GM12878 (cell line): ENCODE results near the gene MRPS18B. TPM values are rescaled to one million over a fixed set of nuclear protein-coding genes. Genes with fewer than 3 reads are reported as not detected.
A peak's percentile ranks its signal among the peaks of the same experiment; 100 is the strongest.

Experiments
- BACH1 ChIP-seq: fragments of 450-650 bp; IDR thresholded peaks from 2 replicates; pipeline ENCODE4 v1.6.1; 2017; ENCODE audit warnings: mild to moderate bottlenecking, borderline replicate concordance
- CBX3 ChIP-seq: fragments of 200-600 bp; sonication (generic); IDR thresholded peaks from 2 replicates; pipeline ENCODE4 v1.6.1; 2016; ENCODE audit warnings: low read depth, borderline replicate concordance
- CHD1 ChIP-seq: IDR thresholded peaks from 2 replicates; pipeline ENCODE4 v1.6.1; 2012; ENCODE audit warnings: low read depth, low read length, improper control_type of control experiment
- DPF2 ChIP-seq: fragments of 450-650 bp; IDR thresholded peaks from 2 replicates; pipeline ENCODE4 v1.6.1; 2017; ENCODE audit warnings: mild to moderate bottlenecking
- EED ChIP-seq: sonication (generic); IDR thresholded peaks from 2 replicates; pipeline ENCODE4 v1.6.1; 2016; ENCODE audit warnings: antibody characterized with exemption, low read depth
- EGR1 ChIP-seq, 2 experiments: IDR thresholded peaks; 1 replicate in 1 of 2; 2 replicates in 1 of 2; pipeline ENCODE4 v1.6.1; 2011 to 2012; ENCODE audit warnings: low read depth in 2 of 2, low read length in 2 of 2, borderline replicate concordance in 1 of 2, mild to moderate bottlenecking in 1 of 2, moderate library complexity in 1 of 2
- EZH2 ChIP-seq: IDR thresholded peaks from 2 replicates; pipeline ENCODE4 v1.6.1; 2012; ENCODE audit warnings: low read depth, mild to moderate bottlenecking, control low read depth, inconsistent platforms, low read length, borderline replicate concordance; ENCODE audit not compliant: control insufficient read depth
- GABPA ChIP-seq: IDR thresholded peaks from 2 replicates; pipeline ENCODE4 v1.6.1; 2014; ENCODE audit warnings: antibody characterized with exemption, low read depth, mild to moderate bottlenecking, inconsistent platforms
- HDGF ChIP-seq: fragments of 450-650 bp; IDR thresholded peaks from 2 replicates; pipeline ENCODE4 v1.6.1; 2016; ENCODE audit warnings: antibody characterized with exemption
- MYB ChIP-seq: fragments of 150-350 bp; IDR thresholded peaks from 2 replicates; pipeline ENCODE4 v1.6.1; 2014; ENCODE audit warnings: mild to moderate bottlenecking, low read depth, low read length, borderline replicate concordance
- POU2F2 ChIP-seq: IDR thresholded peaks from 3 replicates; pipeline ENCODE4 v1.6.1; 2011; ENCODE audit warnings: low read depth, mild to moderate bottlenecking, low read length, borderline replicate concordance
- SMARCA5 ChIP-seq: fragments of 450-650 bp; IDR thresholded peaks from 2 replicates; pipeline ENCODE4 v1.6.1; 2017; ENCODE audit warnings: mild to moderate bottlenecking
- ZNF274 ChIP-seq: IDR thresholded peaks from one replicate; pipeline ENCODE4 v1.8.0; 2011; ENCODE audit not compliant: insufficient read length, insufficient read depth
- ZNF687 ChIP-seq: fragments of 450-650 bp; IDR thresholded peaks from 2 replicates; pipeline ENCODE4 v1.6.1; 2017; ENCODE audit warnings: mild to moderate bottlenecking, moderate library complexity
- polyA plus RNA-seq, 11 experiments: library from polyadenylated mRNA; depleted of rRNA in 4 of 11; unstranded in 6 of 11; stranded (reverse) in 5 of 11; fragments of >200 nt; fragmentation: Nextera tagmentation in 4 of 11; fragmentation: Illumina TruSeq in 1 of 11; extraction: Ambion mirVana in 4 of 11; extraction: Trizol in 1 of 11; gene quantifications; 1 replicate in 1 of 11; 2 replicates in 10 of 11; pipeline versions ENCODE4 v1.2.1 to v1.2.3, GENCODE V29; 2011 to 2016; ENCODE audit warnings: inconsistent platforms in 2 of 11, missing spikeins in 2 of 11, low read depth in 1 of 11
- total RNA-seq, 4 experiments: library from RNA; depleted of rRNA in 3 of 4; stranded (reverse); fragments of >200 nt in 3 of 4; fragmentation: Illumina TruSeq in 1 of 4; extraction: Trizol in 1 of 4; gene quantifications; 2 replicates each; pipeline versions ENCODE4 v1.2.1 to v1.2.3, GENCODE V29; 2013 to 2021
- TF ChIP-seq, protein P1 (sequence below): fragments of 450-650 bp; IDR thresholded peaks from 2 replicates; pipeline ENCODE4 v1.6.1; 2017; ENCODE audit warnings: mild to moderate bottlenecking, low read depth, inconsistent platforms; ENCODE audit not compliant: poor library complexity, severe bottlenecking
- TF ChIP-seq, protein P2 (sequence below): IDR thresholded peaks from 2 replicates; pipeline ENCODE4 v1.6.1; 2012; ENCODE audit warnings: low read depth, low read length, improper control_type of control experiment
- TF ChIP-seq, protein P3 (sequence below): fragments of 450-650 bp; IDR thresholded peaks from 2 replicates; pipeline ENCODE4 v1.6.1; 2016; ENCODE audit warnings: mild to moderate bottlenecking
- TF ChIP-seq, protein P4 (sequence below): IDR thresholded peaks from 2 replicates; pipeline ENCODE4 v1.6.1; 2011; ENCODE audit warnings: mild to moderate bottlenecking, low read depth, low read length, moderate library complexity; ENCODE audit not compliant: insufficient replicate concordance
- TF ChIP-seq, protein P5 (sequence below): IDR thresholded peaks from 2 replicates; pipeline ENCODE4 v1.6.1; 2011; ENCODE audit warnings: borderline replicate concordance, low read depth, mild to moderate bottlenecking, moderate library complexity, mixed read lengths, low read length; ENCODE audit not compliant: insufficient read depth; ENCODE audit errors: extremely low read length

Gene MRPS18B
- total and polyA plus RNA-seq, 10 of the 15 experiments (the other 5 are each of a cell fraction or from before 2014, with no cell fraction given) = 80.9 to 259 (median 140) TPM

DNA sequence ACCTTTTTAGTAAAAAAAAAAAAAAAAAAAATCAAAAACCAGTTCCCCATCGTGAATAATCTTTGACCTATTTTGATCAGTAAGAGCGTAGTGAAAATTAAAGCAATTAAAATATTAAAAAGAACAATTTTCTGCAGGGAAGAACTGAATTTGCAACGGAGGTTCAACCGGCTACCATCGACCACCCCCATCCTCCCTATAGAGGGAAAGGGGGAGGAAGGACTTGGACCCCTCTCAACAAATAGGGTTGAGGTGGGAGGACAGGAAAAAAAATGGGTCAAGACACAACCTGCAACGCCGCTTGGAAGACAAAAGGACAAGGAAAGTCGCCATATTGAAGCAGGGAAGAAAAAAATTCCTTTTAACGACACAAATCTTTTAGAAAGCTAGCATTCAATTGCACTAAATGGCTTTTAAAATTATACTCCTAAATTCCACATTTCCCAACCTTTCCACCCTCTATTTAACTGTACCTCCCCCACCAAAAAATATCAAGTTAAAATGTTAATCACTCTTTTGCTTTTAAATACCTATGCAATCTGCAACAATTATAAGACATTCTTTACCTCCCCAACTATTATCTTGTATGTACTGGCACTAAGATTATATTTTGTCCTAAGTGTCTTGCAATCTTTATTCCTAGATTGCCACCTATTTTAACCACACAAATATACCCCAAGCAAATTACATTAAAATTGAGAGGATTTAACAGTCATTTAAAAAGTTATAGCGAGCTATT is 2.3 kb upstream of the MRPS18B start (continued):
- TF ChIP-seq ZNF687 (peak; percentile 82), CHD1 (peak; percentile 79), BACH1 (peak; percentile 89), EGR1 (IDR thresholded peaks at IDR 0.05; ENCODE audit: borderline replicate concordance in 1 of 2, low read depth in 2 of 2, low read length in 2 of 2) (no peak), SMARCA5 (no peak), EZH2 (no peak), DPF2 (no peak), HDGF (no peak), POU2F2 (peak; percentile 75; the same call in 2 of the 3 replicates), ZNF274 (no peak), EED (no peak), CBX3 (no peak), GABPA (no peak), MYB (peak; percentile 74; the same call in 1 of the 2 replicates)
- TF ChIP-seq, protein P1, sequence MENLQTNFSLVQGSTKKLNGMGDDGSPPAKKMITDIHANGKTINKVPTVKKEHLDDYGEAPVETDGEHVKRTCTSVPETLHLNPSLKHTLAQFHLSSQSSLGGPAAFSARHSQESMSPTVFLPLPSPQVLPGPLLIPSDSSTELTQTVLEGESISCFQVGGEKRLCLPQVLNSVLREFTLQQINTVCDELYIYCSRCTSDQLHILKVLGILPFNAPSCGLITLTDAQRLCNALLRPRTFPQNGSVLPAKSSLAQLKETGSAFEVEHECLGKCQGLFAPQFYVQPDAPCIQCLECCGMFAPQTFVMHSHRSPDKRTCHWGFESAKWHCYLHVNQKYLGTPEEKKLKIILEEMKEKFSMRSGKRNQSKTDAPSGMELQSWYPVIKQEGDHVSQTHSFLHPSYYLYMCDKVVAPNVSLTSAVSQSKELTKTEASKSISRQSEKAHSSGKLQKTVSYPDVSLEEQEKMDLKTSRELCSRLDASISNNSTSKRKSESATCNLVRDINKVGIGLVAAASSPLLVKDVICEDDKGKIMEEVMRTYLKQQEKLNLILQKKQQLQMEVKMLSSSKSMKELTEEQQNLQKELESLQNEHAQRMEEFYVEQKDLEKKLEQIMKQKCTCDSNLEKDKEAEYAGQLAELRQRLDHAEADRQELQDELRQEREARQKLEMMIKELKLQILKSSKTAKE = peak; percentile 21
- TF ChIP-seq, protein P2, sequence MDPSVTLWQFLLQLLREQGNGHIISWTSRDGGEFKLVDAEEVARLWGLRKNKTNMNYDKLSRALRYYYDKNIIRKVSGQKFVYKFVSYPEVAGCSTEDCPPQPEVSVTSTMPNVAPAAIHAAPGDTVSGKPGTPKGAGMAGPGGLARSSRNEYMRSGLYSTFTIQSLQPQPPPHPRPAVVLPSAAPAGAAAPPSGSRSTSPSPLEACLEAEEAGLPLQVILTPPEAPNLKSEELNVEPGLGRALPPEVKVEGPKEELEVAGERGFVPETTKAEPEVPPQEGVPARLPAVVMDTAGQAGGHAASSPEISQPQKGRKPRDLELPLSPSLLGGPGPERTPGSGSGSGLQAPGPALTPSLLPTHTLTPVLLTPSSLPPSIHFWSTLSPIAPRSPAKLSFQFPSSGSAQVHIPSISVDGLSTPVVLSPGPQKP = no peak
- TF ChIP-seq, protein P3, sequence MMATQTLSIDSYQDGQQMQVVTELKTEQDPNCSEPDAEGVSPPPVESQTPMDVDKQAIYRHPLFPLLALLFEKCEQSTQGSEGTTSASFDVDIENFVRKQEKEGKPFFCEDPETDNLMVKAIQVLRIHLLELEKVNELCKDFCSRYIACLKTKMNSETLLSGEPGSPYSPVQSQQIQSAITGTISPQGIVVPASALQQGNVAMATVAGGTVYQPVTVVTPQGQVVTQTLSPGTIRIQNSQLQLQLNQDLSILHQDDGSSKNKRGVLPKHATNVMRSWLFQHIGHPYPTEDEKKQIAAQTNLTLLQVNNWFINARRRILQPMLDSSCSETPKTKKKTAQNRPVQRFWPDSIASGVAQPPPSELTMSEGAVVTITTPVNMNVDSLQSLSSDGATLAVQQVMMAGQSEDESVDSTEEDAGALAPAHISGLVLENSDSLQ = no peak
- TF ChIP-seq, protein P4, sequence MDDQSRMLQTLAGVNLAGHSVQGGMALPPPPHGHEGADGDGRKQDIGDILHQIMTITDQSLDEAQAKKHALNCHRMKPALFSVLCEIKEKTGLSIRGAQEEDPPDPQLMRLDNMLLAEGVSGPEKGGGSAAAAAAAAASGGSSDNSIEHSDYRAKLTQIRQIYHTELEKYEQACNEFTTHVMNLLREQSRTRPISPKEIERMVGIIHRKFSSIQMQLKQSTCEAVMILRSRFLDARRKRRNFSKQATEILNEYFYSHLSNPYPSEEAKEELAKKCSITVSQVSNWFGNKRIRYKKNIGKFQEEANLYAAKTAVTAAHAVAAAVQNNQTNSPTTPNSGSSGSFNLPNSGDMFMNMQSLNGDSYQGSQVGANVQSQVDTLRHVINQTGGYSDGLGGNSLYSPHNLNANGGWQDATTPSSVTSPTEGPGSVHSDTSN = no peak
- TF ChIP-seq, protein P5, sequence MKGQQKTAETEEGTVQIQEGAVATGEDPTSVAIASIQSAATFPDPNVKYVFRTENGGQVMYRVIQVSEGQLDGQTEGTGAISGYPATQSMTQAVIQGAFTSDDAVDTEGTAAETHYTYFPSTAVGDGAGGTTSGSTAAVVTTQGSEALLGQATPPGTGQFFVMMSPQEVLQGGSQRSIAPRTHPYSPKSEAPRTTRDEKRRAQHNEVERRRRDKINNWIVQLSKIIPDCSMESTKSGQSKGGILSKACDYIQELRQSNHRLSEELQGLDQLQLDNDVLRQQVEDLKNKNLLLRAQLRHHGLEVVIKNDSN = no peak
